DND-41 (cell line): ENCODE data around the gene IL2RA.

Experiments used
- CTCF ChIP-seq: IDR thresholded peaks from 2 replicates; pipeline ENCODE4 v1.5.1; 2012; ENCODE audit warnings: borderline replicate concordance, low read length, moderate library complexity, mild to moderate bottlenecking; ENCODE audit not compliant: poor library complexity, severe bottlenecking; ENCODE audit errors: extremely low read depth
- EZH2 ChIP-seq: IDR thresholded peaks from 3 replicates; pipeline ENCODE4 v1.6.1; 2012; ENCODE audit warnings: borderline replicate concordance, low read depth, mild to moderate bottlenecking, moderate library complexity, low read length, inconsistent platforms; ENCODE audit not compliant: severe bottlenecking

GRCh38 chr10:6047847-6048246 lies 14.3 kb downstream of the IL2RA start:
- no peak for TF ChIP-seq CTCF
- no peak for TF ChIP-seq EZH2
